ENCODE data around the gene PYROXD2.

Gene PYROXD2

DNA sequence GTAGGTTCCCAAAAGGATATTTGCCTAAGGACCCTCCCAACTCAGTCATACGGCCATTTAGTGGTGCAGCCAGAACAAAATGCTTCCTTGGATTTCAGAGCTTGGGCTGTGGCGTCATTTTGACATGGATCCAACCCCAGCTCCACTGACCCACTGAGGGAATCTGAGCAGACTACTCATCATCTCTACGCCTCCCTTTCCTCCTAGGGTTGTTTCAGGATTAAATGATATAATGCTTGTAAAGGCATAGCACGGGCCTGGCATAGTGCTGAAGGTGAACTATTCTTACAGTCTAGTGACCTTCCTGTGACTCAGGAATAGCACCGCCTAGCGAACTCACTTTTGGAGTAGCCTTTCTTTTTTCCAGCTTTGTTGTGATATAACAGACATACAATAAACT, 76.7 kb downstream of the PYROXD2 start:
- H3K4me2 ChIP-seq (ENCODE audit: low read depth, low read length), result no peak overlapping the region
- TF ChIP-seq, protein P1, sequence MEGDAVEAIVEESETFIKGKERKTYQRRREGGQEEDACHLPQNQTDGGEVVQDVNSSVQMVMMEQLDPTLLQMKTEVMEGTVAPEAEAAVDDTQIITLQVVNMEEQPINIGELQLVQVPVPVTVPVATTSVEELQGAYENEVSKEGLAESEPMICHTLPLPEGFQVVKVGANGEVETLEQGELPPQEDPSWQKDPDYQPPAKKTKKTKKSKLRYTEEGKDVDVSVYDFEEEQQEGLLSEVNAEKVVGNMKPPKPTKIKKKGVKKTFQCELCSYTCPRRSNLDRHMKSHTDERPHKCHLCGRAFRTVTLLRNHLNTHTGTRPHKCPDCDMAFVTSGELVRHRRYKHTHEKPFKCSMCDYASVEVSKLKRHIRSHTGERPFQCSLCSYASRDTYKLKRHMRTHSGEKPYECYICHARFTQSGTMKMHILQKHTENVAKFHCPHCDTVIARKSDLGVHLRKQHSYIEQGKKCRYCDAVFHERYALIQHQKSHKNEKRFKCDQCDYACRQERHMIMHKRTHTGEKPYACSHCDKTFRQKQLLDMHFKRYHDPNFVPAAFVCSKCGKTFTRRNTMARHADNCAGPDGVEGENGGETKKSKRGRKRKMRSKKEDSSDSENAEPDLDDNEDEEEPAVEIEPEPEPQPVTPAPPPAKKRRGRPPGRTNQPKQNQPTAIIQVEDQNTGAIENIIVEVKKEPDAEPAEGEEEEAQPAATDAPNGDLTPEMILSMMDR (IDR thresholded peaks at IDR 0.05; ENCODE audit: low read length), result no peak
- no peak for TF ChIP-seq EZH2phosphoT487 (IDR thresholded peaks at IDR 0.05; ENCODE audit: low read length)
- TF ChIP-seq EZH2 (optimal IDR thresholded peaks at IDR 0.05; ENCODE audit: low read depth, low read length), result no peak
- H3K79me2 ChIP-seq (ENCODE audit: low read length), result no peaks in the 10 kb centered on the region
- H3K27me3 ChIP-seq (replicated peaks; ENCODE audit: insufficient read depth, low read length), result no peaks in the 10 kb centered on the region
- no peaks in the 10 kb centered on the region for H3K9me3 ChIP-seq (replicated peaks; ENCODE audit: insufficient read depth, low read length)
- H3K36me3 ChIP-seq (replicated peaks; ENCODE audit: insufficient read depth, low read length), result no peaks in the 10 kb centered on the region
- H3K27ac ChIP-seq (ENCODE audit: low read length), result no peak overlapping the region
- no peak for DNase-seq
- no peaks in the 10 kb centered on the region for H3K9me2 ChIP-seq (replicated peaks; ENCODE audit: insufficient read depth, low read length)
- H3K4me3 ChIP-seq (ENCODE audit: low read length), result no peak overlapping the region
- peaks cover 21% of the 10 kb centered on the region for H3F3A ChIP-seq (ENCODE audit: insufficient read depth, low read length)
- H2AFZ ChIP-seq (ENCODE audit: low read length), result no peak overlapping the region
- H3K9ac ChIP-seq (ENCODE audit: low read length), result no peak overlapping the region
- peaks cover 50% of the 10 kb centered on the region for H3K4me1 ChIP-seq (ENCODE audit: low read length)
- no peaks in the 10 kb centered on the region for H4K20me1 ChIP-seq (ENCODE audit: insufficient read depth, low read length)

DNA sequence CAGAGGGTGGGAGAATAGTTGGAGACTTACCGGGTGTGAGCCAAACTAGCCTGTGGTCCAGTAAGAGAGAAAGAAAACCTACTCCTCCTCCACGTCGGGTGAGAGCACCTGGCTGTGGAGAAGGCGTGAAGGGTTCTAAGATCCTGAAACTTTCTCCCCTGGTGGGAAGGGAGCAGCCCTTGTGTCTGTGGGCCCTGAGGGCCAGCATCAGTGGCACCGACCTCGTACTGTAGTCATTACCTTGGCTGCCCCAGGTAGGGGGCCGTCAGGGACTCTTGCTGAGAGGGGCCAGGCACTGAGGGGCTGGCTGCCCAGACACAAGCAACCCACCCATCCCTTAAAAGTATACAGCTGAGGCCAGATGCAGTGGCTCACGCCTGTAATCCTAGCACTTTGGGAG, 77.5 kb downstream of the PYROXD2 start:
- H3K4me1 ChIP-seq (ENCODE audit: low read length), result peaks cover 46% of the 10 kb centered on the region
- TF ChIP-seq, protein P1 (IDR thresholded peaks at IDR 0.05; ENCODE audit: low read length), result no peak
- no peak for TF ChIP-seq EZH2 (optimal IDR thresholded peaks at IDR 0.05; ENCODE audit: low read depth, low read length)
- no peak for TF ChIP-seq EZH2phosphoT487 (IDR thresholded peaks at IDR 0.05; ENCODE audit: low read length)
- no peak overlapping the region for H2AFZ ChIP-seq (ENCODE audit: low read length)
- no peak overlapping the region for H3K4me3 ChIP-seq (ENCODE audit: low read length)
- no peak overlapping the region for H3K9ac ChIP-seq (ENCODE audit: low read length)
- H4K20me1 ChIP-seq (ENCODE audit: insufficient read depth, low read length), result no peaks in the 10 kb centered on the region
- H3F3A ChIP-seq (ENCODE audit: insufficient read depth, low read length), result peaks cover 21% of the 10 kb centered on the region
- no peaks in the 10 kb centered on the region for H3K79me2 ChIP-seq (ENCODE audit: low read length)
- H3K4me2 ChIP-seq (ENCODE audit: low read depth, low read length), result no peak overlapping the region
- DNase-seq, result no peak
- no peak overlapping the region for H3K27ac ChIP-seq (ENCODE audit: low read length)
- H3K36me3 ChIP-seq (replicated peaks; ENCODE audit: insufficient read depth, low read length), result no peaks in the 10 kb centered on the region
- no peaks in the 10 kb centered on the region for H3K9me3 ChIP-seq (replicated peaks; ENCODE audit: insufficient read depth, low read length)
- H3K27me3 ChIP-seq (replicated peaks; ENCODE audit: insufficient read depth, low read length), result no peaks in the 10 kb centered on the region
- no peaks in the 10 kb centered on the region for H3K9me2 ChIP-seq (replicated peaks; ENCODE audit: insufficient read depth, low read length)

Data from MM.1S (cell line).